ENCODE results near the gene PCDHGC3.

Gene PCDHGC3

GRCh38 chr5:141508798-141509611, 33.2 kb downstream of the PCDHGC3 start:
- DNase-seq: peak; percentile 88

- DNase-seq: no peak
These were observed 34.4 kb downstream of the PCDHGC3 start for GRCh38 chr5:141510160-141510559.

GRCh38 chr5:141510850-141511601, 35.3 kb downstream of the PCDHGC3 start:
- no peak for DNase-seq

GRCh38 chr5:141511771-141512325, 36.1 kb downstream of the PCDHGC3 start:
- no peak for DNase-seq

GRCh38 chr5:141512390-141512910, 36.7 kb downstream of the PCDHGC3 start:
- DNase-seq: no peak

GRCh38 chr5:141512911-141513626, 37.3 kb downstream of the PCDHGC3 start:
- no peak for DNase-seq

- no peak for DNase-seq
These were observed 38.0 kb downstream of the PCDHGC3 start for GRCh38 chr5:141513627-141514329.

GRCh38 chr5:141514330-141515133, 38.8 kb downstream of the PCDHGC3 start:
- DNase-seq: no peak

GRCh38 chr5:141515141-141515540, 39.4 kb downstream of the PCDHGC3 start:
- no peak for DNase-seq

- DNase-seq: no peak
These were observed 40.3 kb downstream of the PCDHGC3 start for GRCh38 chr5:141515946-141516671.

- DNase-seq: no peak
These were observed 40.9 kb downstream of the PCDHGC3 start for GRCh38 chr5:141516672-141517025.

- no peak for DNase-seq
These were observed 41.5 kb downstream of the PCDHGC3 start for GRCh38 chr5:141517312-141517711.

GRCh38 chr5:141517880-141518617, 42.3 kb downstream of the PCDHGC3 start:
- no peak for DNase-seq

GRCh38 chr5:141518618-141519015, 42.9 kb downstream of the PCDHGC3 start:
- DNase-seq: no peak

- DNase-seq: peak; percentile 25
These were observed 44.1 kb downstream of the PCDHGC3 start for GRCh38 chr5:141519605-141520565.

GRCh38 chr5:141521244-141521781, 45.5 kb downstream of the PCDHGC3 start:
- peak; percentile 68 for DNase-seq

- DNase-seq: no peak
These were observed 46.5 kb downstream of the PCDHGC3 start for GRCh38 chr5:141522301-141522700.

- DNase-seq: no peak
These were observed 48.2 kb downstream of the PCDHGC3 start for GRCh38 chr5:141523991-141524390.

All from GF-D8 (cell line).